ENCODE measurements around the gene CYTH4.
"Not testable (repeated sequence)": the region's sequence is repeated elsewhere in the genome, so short reads cannot be mapped to it uniquely, and the experiment has no call there.

The CYTH4 gene

GRCh38 chr22:37319469-37319868 is 37.2 kb downstream of the CYTH4 start:
- peaks cover 9% of the 10 kb centered on the region for H3K4me1 Mint-ChIP-seq (ENCODE audit: low read depth)
- H3K36me3 Mint-ChIP-seq (ENCODE audit: low read depth), result peaks cover 2% of the 10 kb centered on the region
- peaks cover 34% of the 10 kb centered on the region for H3K27me3 Mint-ChIP-seq (ENCODE audit: low read depth)
- no peak overlapping the region for H3K27ac Mint-ChIP-seq
- H3K9me3 Mint-ChIP-seq, result no peaks in the 10 kb centered on the region
- no peak overlapping the region for H3K4me3 Mint-ChIP-seq
- DNase-seq (ENCODE audit: low spot score), result no peak

GRCh38 chr22:37320726-37321677 is 38.7 kb downstream of the CYTH4 start:
- DNase-seq (ENCODE audit: low spot score), result no peak
- Mint-ChIP-seq H3K27me3 (ENCODE audit: low read depth) (peaks cover 42% of the 10 kb centered on the region), H3K4me3 (no peak overlapping the region), H3K4me1 (ENCODE audit: low read depth) (peaks cover 1% of the 10 kb centered on the region), H3K9me3 (no peaks in the 10 kb centered on the region), H3K36me3 (ENCODE audit: low read depth) (no peaks in the 10 kb centered on the region), H3K27ac (no peak overlapping the region)

GRCh38 chr22:37324340-37325038 is 42.2 kb downstream of the CYTH4 start:
- Mint-ChIP-seq H3K36me3 (ENCODE audit: low read depth) (no peaks in the 10 kb centered on the region), H3K9me3 (no peaks in the 10 kb centered on the region), H3K27me3 (ENCODE audit: low read depth) (peaks cover 72% of the 10 kb centered on the region), H3K4me3 (no peak overlapping the region), H3K27ac (no peak overlapping the region), H3K4me1 (ENCODE audit: low read depth) (no peaks in the 10 kb centered on the region)
- no peak for DNase-seq (ENCODE audit: low spot score)

GRCh38 chr22:37325039-37325395 is 42.7 kb downstream of the CYTH4 start:
- no peaks in the 10 kb centered on the region for H3K4me1 Mint-ChIP-seq (ENCODE audit: low read depth)
- H3K27me3 Mint-ChIP-seq (ENCODE audit: low read depth), result peaks cover 74% of the 10 kb centered on the region
- H3K4me3 Mint-ChIP-seq, result no peak overlapping the region
- no peaks in the 10 kb centered on the region for H3K36me3 Mint-ChIP-seq (ENCODE audit: low read depth)
- H3K27ac Mint-ChIP-seq, result no peak overlapping the region
- DNase-seq (ENCODE audit: low spot score), result no peak
- no peaks in the 10 kb centered on the region for H3K9me3 Mint-ChIP-seq

GRCh38 chr22:37326726-37327125 is 44.4 kb downstream of the CYTH4 start:
- H3K9me3 Mint-ChIP-seq, result no peaks in the 10 kb centered on the region
- peaks cover 79% of the 10 kb centered on the region for H3K27me3 Mint-ChIP-seq (ENCODE audit: low read depth)
- no peak for DNase-seq (ENCODE audit: low spot score)
- no peaks in the 10 kb centered on the region for H3K36me3 Mint-ChIP-seq (ENCODE audit: low read depth)
- no peak overlapping the region for H3K4me3 Mint-ChIP-seq
- no peak overlapping the region for H3K27ac Mint-ChIP-seq
- peaks cover 3% of the 10 kb centered on the region for H3K4me1 Mint-ChIP-seq (ENCODE audit: low read depth)

GRCh38 chr22:37328017-37328416 is 45.7 kb downstream of the CYTH4 start:
- Mint-ChIP-seq H3K36me3 (ENCODE audit: low read depth) (no peaks in the 10 kb centered on the region), H3K27me3 (ENCODE audit: low read depth) (peaks cover 77% of the 10 kb centered on the region), H3K9me3 (no peaks in the 10 kb centered on the region), H3K4me1 (ENCODE audit: low read depth) (peaks cover 3% of the 10 kb centered on the region), H3K4me3 (no peak overlapping the region), H3K27ac (no peak overlapping the region)
- no peak for DNase-seq (ENCODE audit: low spot score)

- H3K9me3 Mint-ChIP-seq; H3K4me1 Mint-ChIP-seq (ENCODE audit: low read depth); H3K4me3 Mint-ChIP-seq; H3K27ac Mint-ChIP-seq; H3K36me3 Mint-ChIP-seq (ENCODE audit: low read depth); DNase-seq (ENCODE audit: low spot score): not testable (repeated sequence)
- H3K27me3 Mint-ChIP-seq (ENCODE audit: low read depth), result peaks cover 75% of the 10 kb centered on the region
Observed at GRCh38 chr22:37328538-37329237, 46.4 kb downstream of the CYTH4 start.

- peaks cover 3% of the 10 kb centered on the region for H3K4me1 Mint-ChIP-seq (ENCODE audit: low read depth)
- no peaks in the 10 kb centered on the region for H3K9me3 Mint-ChIP-seq
- H3K27ac Mint-ChIP-seq, result no peak overlapping the region
- H3K27me3 Mint-ChIP-seq (ENCODE audit: low read depth), result peaks cover 74% of the 10 kb centered on the region
- no peak overlapping the region for H3K4me3 Mint-ChIP-seq
- H3K36me3 Mint-ChIP-seq (ENCODE audit: low read depth), result no peaks in the 10 kb centered on the region
- DNase-seq (ENCODE audit: low spot score), result no peak
Observed at GRCh38 chr22:37329238-37330140, 47.2 kb downstream of the CYTH4 start.

- DNase-seq (ENCODE audit: low spot score), result peak; percentile 39
- no peaks in the 10 kb centered on the region for H3K9me3 Mint-ChIP-seq
- H3K27me3 Mint-ChIP-seq (ENCODE audit: low read depth), result peaks cover 77% of the 10 kb centered on the region
- no peaks in the 10 kb centered on the region for H3K36me3 Mint-ChIP-seq (ENCODE audit: low read depth)
- H3K27ac Mint-ChIP-seq, result no peak overlapping the region
- H3K4me3 Mint-ChIP-seq, result no peak overlapping the region
- peaks cover 6% of the 10 kb centered on the region for H3K4me1 Mint-ChIP-seq (ENCODE audit: low read depth)
Observed at GRCh38 chr22:37330200-37331033, 48.1 kb downstream of the CYTH4 start.

GRCh38 chr22:37331034-37331428 is 48.7 kb downstream of the CYTH4 start:
- H3K27me3 Mint-ChIP-seq (ENCODE audit: low read depth), result peaks cover 81% of the 10 kb centered on the region
- H3K27ac Mint-ChIP-seq, result no peak overlapping the region
- peaks cover 6% of the 10 kb centered on the region for H3K4me1 Mint-ChIP-seq (ENCODE audit: low read depth)
- H3K36me3 Mint-ChIP-seq (ENCODE audit: low read depth), result no peaks in the 10 kb centered on the region
- DNase-seq (ENCODE audit: low spot score), result no peak
- no peaks in the 10 kb centered on the region for H3K9me3 Mint-ChIP-seq
- H3K4me3 Mint-ChIP-seq, result no peak overlapping the region

- peaks cover 6% of the 10 kb centered on the region for H3K4me1 Mint-ChIP-seq (ENCODE audit: low read depth)
- H3K27me3 Mint-ChIP-seq (ENCODE audit: low read depth), result peaks cover 82% of the 10 kb centered on the region
- no peaks in the 10 kb centered on the region for H3K36me3 Mint-ChIP-seq (ENCODE audit: low read depth)
- no peak overlapping the region for H3K4me3 Mint-ChIP-seq
- DNase-seq (ENCODE audit: low spot score), result no peak
- no peak overlapping the region for H3K27ac Mint-ChIP-seq
- H3K9me3 Mint-ChIP-seq, result no peaks in the 10 kb centered on the region
Observed at GRCh38 chr22:37331856-37332536, 49.7 kb downstream of the CYTH4 start.

- no peak overlapping the region for H3K4me3 Mint-ChIP-seq
- peaks cover 6% of the 10 kb centered on the region for H3K4me1 Mint-ChIP-seq (ENCODE audit: low read depth)
- no peaks in the 10 kb centered on the region for H3K9me3 Mint-ChIP-seq
- H3K36me3 Mint-ChIP-seq (ENCODE audit: low read depth), result no peaks in the 10 kb centered on the region
- DNase-seq (ENCODE audit: low spot score), result no peak
- peaks cover 73% of the 10 kb centered on the region for H3K27me3 Mint-ChIP-seq (ENCODE audit: low read depth)
- no peak overlapping the region for H3K27ac Mint-ChIP-seq
Observed at GRCh38 chr22:37333724-37334460, 51.6 kb downstream of the CYTH4 start.
